Germinal center (tissue), 1 donor: ENCODE measurements around the gene ARHGAP12.
A peak's percentile ranks its signal among the peaks of the same experiment; 100 is the strongest.

Source experiments
- DNase-seq: peaks from one replicate; pipeline ENCODE4 v3.0.0; 2012; ENCODE audit warnings: mixed read lengths, low spot score

Gene ARHGAP12

GRCh38 chr10:31949266-31949665, 20.6 kb upstream of the ARHGAP12 start:
- DNase-seq: no peak

- no peak for DNase-seq
These were observed 19.4 kb upstream of the ARHGAP12 start for GRCh38 chr10:31948021-31948420.

GRCh38 chr10:31947144-31947926, 18.7 kb upstream of the ARHGAP12 start:
- DNase-seq: no peak

GRCh38 chr10:31945392-31945791, 16.8 kb upstream of the ARHGAP12 start:
- DNase-seq: no peak

GRCh38 chr10:31944071-31944433, 15.4 kb upstream of the ARHGAP12 start:
- no peak for DNase-seq

- DNase-seq: no peak
These were observed 14.3 kb upstream of the ARHGAP12 start for GRCh38 chr10:31942892-31943291.

- DNase-seq: no peak
These were observed 13.8 kb upstream of the ARHGAP12 start for GRCh38 chr10:31942435-31942834.

GRCh38 chr10:31940839-31941653, 12.4 kb upstream of the ARHGAP12 start:
- DNase-seq: no peak

GRCh38 chr10:31939797-31940708, 11.4 kb upstream of the ARHGAP12 start:
- DNase-seq: peak; percentile 15

GRCh38 chr10:31937371-31937770, 8.7 kb upstream of the ARHGAP12 start:
- DNase-seq: no peak

- DNase-seq: no peak
These were observed 8.3 kb upstream of the ARHGAP12 start for GRCh38 chr10:31936933-31937332.

GRCh38 chr10:31936086-31936485, 7.5 kb upstream of the ARHGAP12 start:
- no peak for DNase-seq

- no peak for DNase-seq
These were observed 7.0 kb upstream of the ARHGAP12 start for GRCh38 chr10:31935678-31936077.

GRCh38 chr10:31932838-31933237, 4.2 kb upstream of the ARHGAP12 start:
- DNase-seq: no peak

- no peak for DNase-seq
These were observed 2.2 kb upstream of the ARHGAP12 start for GRCh38 chr10:31930856-31931255.

GRCh38 chr10:31930023-31930751, 1.6 kb upstream of the ARHGAP12 start:
- DNase-seq: peak; percentile 33

- DNase-seq: peak; percentile 36
These were observed 811 bp upstream of the ARHGAP12 start for GRCh38 chr10:31929261-31930022.

- peak; percentile 62 for DNase-seq
These were observed 615 bp downstream of the ARHGAP12 start for GRCh38 chr10:31927884-31928548.

GRCh38 chr10:31927565-31927883, 1.1 kb downstream of the ARHGAP12 start:
- DNase-seq: no peak

GRCh38 chr10:31926765-31927564, 1.7 kb downstream of the ARHGAP12 start:
- no peak for DNase-seq
